GM19025 (cell line): Measurements from ENCODE around the gene RAB31.
"Not testable (repeated sequence)": the region's sequence is repeated elsewhere in the genome, so short reads cannot be mapped to it uniquely, and the experiment has no call there.

Source experiments
- ATAC-seq: cut with Tn5 transposase; IDR thresholded peaks from one replicate; pipeline ENCODE4 v1.9.1; 2021; ENCODE audit warnings: mild to moderate bottlenecking, low read depth, moderate library complexity; ENCODE audit not compliant: unreplicated experiment

Gene RAB31

GRCh38 chr18:9900699-9901098, 192.6 kb downstream of the RAB31 start:
- ATAC-seq, result no peak

DNA sequence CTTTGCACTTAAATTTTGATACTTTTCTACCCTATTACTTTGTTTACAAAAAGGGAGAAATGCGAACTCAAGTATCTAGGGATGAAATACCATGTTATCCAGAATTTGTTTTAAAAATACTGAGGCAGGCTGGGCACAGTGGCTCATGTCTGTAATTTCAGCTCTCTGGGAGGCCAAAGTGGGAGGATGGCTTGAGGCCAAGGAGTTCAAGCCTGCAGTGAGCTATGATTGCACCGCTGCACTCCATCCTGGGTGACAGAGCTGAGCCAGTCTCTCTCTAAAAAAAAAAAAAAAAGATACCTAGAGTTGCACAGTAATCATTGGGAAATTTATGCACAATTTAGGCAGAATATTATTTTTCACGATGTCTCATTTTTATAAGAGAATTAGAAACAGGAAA, 193.3 kb downstream of the RAB31 start:
- no peak for ATAC-seq

- ATAC-seq, result not testable (repeated sequence)
Measured at GRCh38 chr18:9902264-9902663, 194.2 kb downstream of the RAB31 start.

DNA sequence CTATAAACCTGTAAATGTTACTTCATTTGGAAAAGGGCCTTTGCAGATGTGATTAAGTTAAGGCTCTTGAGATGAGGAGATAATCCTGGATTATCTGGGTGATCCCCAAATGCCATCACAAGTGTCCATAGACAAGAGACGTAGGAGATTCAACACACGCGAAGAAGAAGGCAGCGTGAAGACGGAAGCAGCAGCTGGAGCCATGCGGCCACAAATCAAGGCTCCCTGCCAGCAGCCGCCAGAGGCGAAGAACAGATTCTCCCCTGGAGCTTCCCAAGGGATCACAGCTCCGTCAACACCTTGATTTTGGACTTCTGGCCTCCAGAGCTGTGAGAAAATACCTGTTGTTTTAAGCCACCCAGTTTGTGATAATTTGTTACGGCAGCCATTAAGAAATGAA, 194.7 kb downstream of the RAB31 start:
- no peak for ATAC-seq

DNA sequence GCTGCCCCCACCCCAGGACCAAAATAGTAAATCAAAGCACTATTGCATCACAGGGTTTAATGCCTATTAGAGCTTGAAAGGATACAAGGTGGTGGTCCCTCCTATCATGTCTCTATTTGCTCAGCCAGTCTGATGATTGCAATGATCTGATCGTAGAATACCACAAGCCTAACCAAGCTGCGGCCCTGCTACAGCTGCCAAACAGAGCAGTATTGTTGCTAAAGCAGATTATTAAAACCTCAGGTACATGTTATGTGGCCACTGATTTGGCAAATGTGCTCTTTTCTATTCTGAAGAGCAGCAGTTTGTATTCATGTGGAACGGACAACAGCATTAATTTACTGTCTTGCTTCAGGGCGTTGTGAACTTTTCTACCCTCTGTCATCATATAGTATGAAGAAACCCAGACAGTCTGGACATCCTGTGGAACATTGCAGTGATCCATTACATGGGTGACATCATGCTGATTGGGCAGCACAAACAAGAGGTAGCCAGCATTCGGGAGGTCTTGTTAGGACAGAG, 197.4 kb downstream of the RAB31 start:
- no peak for ATAC-seq

DNA sequence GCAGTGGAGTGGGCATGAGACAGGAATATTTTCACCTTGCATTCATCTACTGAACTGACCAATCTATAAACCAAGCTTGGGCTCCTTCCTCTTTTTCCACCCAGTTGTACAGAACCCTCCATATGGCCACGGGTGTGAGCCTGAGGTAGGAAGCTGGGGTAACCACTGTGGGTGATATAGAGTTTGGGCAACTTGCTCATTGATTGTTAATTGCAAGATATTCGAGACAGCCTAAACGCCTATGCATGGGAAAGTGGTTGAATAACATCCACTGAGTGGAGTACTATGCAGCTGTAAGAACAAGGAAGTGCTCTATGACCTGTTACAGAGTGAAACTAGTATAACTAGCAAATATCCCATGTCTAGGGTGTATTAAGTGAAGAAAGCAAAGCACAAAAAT, 198.4 kb downstream of the RAB31 start:
- no peak for ATAC-seq

- ATAC-seq, result no peak
Measured at GRCh38 chr18:9907867-9908266, 199.8 kb downstream of the RAB31 start.

- ATAC-seq, result no peak
Measured at GRCh38 chr18:9910071-9910470, 202.0 kb downstream of the RAB31 start.

DNA sequence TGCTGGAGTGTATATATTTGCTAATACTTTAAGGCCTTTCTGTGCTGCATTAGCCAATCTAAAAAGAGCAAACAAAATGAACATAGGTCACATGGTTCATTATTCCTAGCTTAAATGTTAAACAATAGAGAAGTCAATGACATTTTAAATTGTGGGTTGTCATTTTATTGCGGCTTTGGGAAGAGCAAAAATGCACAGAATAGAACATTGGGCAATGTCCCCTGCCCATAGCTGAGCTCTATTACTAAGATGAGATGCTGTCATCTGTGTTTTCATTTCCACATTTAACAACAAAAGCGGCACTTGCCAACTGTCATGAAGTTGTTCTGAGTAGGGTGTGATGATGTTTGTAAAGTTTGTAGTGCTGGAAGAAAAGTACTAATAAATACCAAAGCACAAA, 202.6 kb downstream of the RAB31 start:
- ATAC-seq, result no peak

DNA sequence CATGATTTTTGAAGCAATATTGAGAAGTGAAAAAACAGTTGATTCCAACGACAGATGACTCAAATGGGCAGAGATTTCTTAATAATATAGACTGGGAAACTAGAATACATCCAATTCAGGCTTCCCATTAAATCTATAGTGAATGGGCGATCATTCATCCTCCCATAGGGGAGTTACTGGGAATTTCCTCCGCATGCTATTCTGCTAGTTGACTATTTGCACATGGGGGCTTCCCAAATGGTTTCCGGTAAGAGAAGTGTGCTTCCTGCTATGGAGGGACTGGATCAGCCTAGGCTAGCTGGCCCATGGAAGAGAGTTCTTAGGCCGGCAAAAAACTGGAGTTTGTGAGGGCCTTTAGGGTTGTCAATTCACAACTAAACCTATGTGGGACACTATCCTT, 203.1 kb downstream of the RAB31 start:
- ATAC-seq, result no peak
